CD14-positive monocyte (primary cell): ENCODE measurements around the gene LBP. TPM values are rescaled to one million over a fixed set of nuclear protein-coding genes. Genes with fewer than 3 reads are reported as not detected.
A peak's percentile ranks its signal among the peaks of the same experiment; 100 is the strongest.

Experiments used
- DNase-seq, 3 donors: peaks; one replicate each; pipeline ENCODE4 v3.0.0-alpha.2; 2011 to 2022
- H2AFZ ChIP-seq: 2 replicates; pipeline ENCODE4 v1.6.0; 2012; ENCODE audit warnings: mild to moderate bottlenecking, low read depth, low read length, inconsistent platforms; ENCODE audit not compliant: insufficient read depth, poor library complexity, severe bottlenecking
- H3K27ac ChIP-seq, 2 donors: 1 replicate in 1 of 2; 2 replicates in 1 of 2; pipeline ENCODE4 v1.5.1; 2012 to 2013; ENCODE audit warnings: low read length in 2 of 2, control low read depth in 1 of 2, inconsistent platforms in 1 of 2, low read depth in 1 of 2, mild to moderate bottlenecking in 1 of 2
- H3K27me3 ChIP-seq, 2 donors: one replicate each; pipeline versions ENCODE4 v1.6.0 to v1.6.1; 2011 to 2013; ENCODE audit warnings: low read length in 2 of 2; ENCODE audit not compliant: control insufficient read depth in 2 of 2, insufficient read depth in 2 of 2
- H3K36me3 ChIP-seq, 2 donors: replicated peaks in 1 of 2; 1 replicate in 1 of 2; 2 replicates in 1 of 2; pipeline versions ENCODE4 v1.5.1 to v1.6.1; 2012 to 2013; ENCODE audit warnings: low read length in 2 of 2, control low read depth in 1 of 2, inconsistent platforms in 1 of 2, mild to moderate bottlenecking in 1 of 2; ENCODE audit not compliant: insufficient read depth in 2 of 2, control insufficient read depth in 1 of 2
- H3K4me1 ChIP-seq, 2 donors: 1 replicate in 1 of 2; 2 replicates in 1 of 2; pipeline versions ENCODE4 v1.5.1 to v1.6.1; 2012 to 2013; ENCODE audit warnings: low read length in 2 of 2, control low read depth in 1 of 2, inconsistent platforms in 1 of 2, mild to moderate bottlenecking in 1 of 2, moderate library complexity in 1 of 2; ENCODE audit not compliant: insufficient read depth in 2 of 2, control insufficient read depth in 1 of 2
- H3K4me2 ChIP-seq: replicated peaks from 2 replicates; pipeline ENCODE3; 2012; ENCODE audit warnings: low read length, moderate library complexity, mild to moderate bottlenecking; ENCODE audit not compliant: poor library complexity, severe bottlenecking; ENCODE audit errors: extremely low read depth
- H3K4me3 ChIP-seq, 3 experiments: fragments of 200-600 bp in 1 of 3; sonication (generic) in 1 of 3; replicated peaks in 1 of 3; 1 replicate in 2 of 3; 2 replicates in 1 of 3; pipeline ENCODE4 v1.5.1; 2011 to 2013; ENCODE audit warnings: low read length in 3 of 3, mild to moderate bottlenecking in 3 of 3, control low read depth in 2 of 3, low read depth in 2 of 3, inconsistent platforms in 1 of 3, moderate library complexity in 1 of 3
- H3K79me2 ChIP-seq: 2 replicates; pipeline ENCODE4 v1.6.0; 2012; ENCODE audit warnings: mild to moderate bottlenecking, control low read depth, inconsistent platforms, low read length, moderate library complexity; ENCODE audit not compliant: insufficient read depth
- H3K9ac ChIP-seq: 2 replicates; pipeline ENCODE4 v1.6.0; 2017; ENCODE audit warnings: low read length, mild to moderate bottlenecking; ENCODE audit not compliant: insufficient read depth, poor library complexity, severe bottlenecking
- H3K9me3 ChIP-seq, 2 donors: replicated peaks in 1 of 2; 1 replicate in 1 of 2; 2 replicates in 1 of 2; pipeline versions ENCODE4 v1.5.1 to v1.6.1; 2012 to 2013; ENCODE audit warnings: low read length in 2 of 2, control low read depth in 1 of 2; ENCODE audit not compliant: control insufficient read depth in 1 of 2, insufficient read depth in 1 of 2
- H4K20me1 ChIP-seq: 2 replicates; pipeline ENCODE4 v1.6.0; 2012; ENCODE audit warnings: mild to moderate bottlenecking, low read length, control low read depth, moderate library complexity; ENCODE audit not compliant: insufficient read depth
- H3K27ac Mint-ChIP-seq, 7 donors: one replicate each; pipeline ENCODE4 v1.8.0; 2020; ENCODE audit warnings: mild to moderate bottlenecking in 7 of 7, mixed read lengths in 7 of 7, moderate library complexity in 6 of 7, inconsistent platforms in 2 of 7
- H3K27me3 Mint-ChIP-seq, 3 donors: one replicate each; pipeline ENCODE4 v1.8.0; 2021 to 2022; ENCODE audit warnings: low read depth in 3 of 3, mild to moderate bottlenecking in 3 of 3, mixed read lengths in 3 of 3, moderate library complexity in 3 of 3, inconsistent platforms in 1 of 3
- H3K36me3 Mint-ChIP-seq, 2 donors: one replicate each; pipeline ENCODE4 v1.8.0; 2020; ENCODE audit warnings: mixed read lengths in 2 of 2, inconsistent platforms in 1 of 2, mild to moderate bottlenecking in 1 of 2
- H3K4me1 Mint-ChIP-seq: one replicate; pipeline ENCODE4 v1.8.0; 2020; ENCODE audit warnings: mild to moderate bottlenecking, mixed read lengths
- H3K4me3 Mint-ChIP-seq, 2 donors: one replicate each; pipeline ENCODE4 v1.8.0; 2020; ENCODE audit warnings: mild to moderate bottlenecking in 2 of 2, mixed read lengths in 2 of 2, moderate library complexity in 1 of 2
- H3K9me3 Mint-ChIP-seq, 7 donors: one replicate each; pipeline ENCODE4 v1.8.0; 2020 to 2022; ENCODE audit warnings: mixed read lengths in 7 of 7, mild to moderate bottlenecking in 6 of 7, moderate library complexity in 6 of 7, inconsistent platforms in 2 of 7
- whole genome bisulfite sequencing: methylation state at CpG from one replicate; pipeline ENCODE4 v1.1.5; 2013; ENCODE audit warnings: missing lambda C conversion rate; ENCODE audit not compliant: insufficient coverage; 5-methylcytosine and 5-hydroxymethylcytosine counted together
- intact Hi-C, 2 donors: fragments of 100-400 bp; cut with micrococcal nuclease; formaldehyde crosslinking; loops; one replicate each; pipeline versions ENCODE4 v1.15.0 to v1.15.1; 2023
- polyA plus RNA-seq, 3 donors: library from polyadenylated mRNA; depleted of rRNA in 1 of 3; unstranded in 2 of 3; stranded (reverse) in 1 of 3; fragments of 300-500 nt in 2 of 3; fragments of >200 nt in 1 of 3; fragmentation: Illumina TruSeq in 2 of 3; gene quantifications; 1 replicate in 2 of 3; 2 replicates in 1 of 3; pipeline ENCODE4 v1.2.3, GENCODE V29; 2012 to 2021
- TF ChIP-seq, protein P1 (sequence below): fragments of 200-600 bp; IDR thresholded peaks from one replicate; pipeline ENCODE4 v1.8.0; 2022; ENCODE audit warnings: antibody characterized with exemption, mild to moderate bottlenecking

Gene LBP
- polyA plus RNA-seq, 3 donors, result not detected

DNA sequence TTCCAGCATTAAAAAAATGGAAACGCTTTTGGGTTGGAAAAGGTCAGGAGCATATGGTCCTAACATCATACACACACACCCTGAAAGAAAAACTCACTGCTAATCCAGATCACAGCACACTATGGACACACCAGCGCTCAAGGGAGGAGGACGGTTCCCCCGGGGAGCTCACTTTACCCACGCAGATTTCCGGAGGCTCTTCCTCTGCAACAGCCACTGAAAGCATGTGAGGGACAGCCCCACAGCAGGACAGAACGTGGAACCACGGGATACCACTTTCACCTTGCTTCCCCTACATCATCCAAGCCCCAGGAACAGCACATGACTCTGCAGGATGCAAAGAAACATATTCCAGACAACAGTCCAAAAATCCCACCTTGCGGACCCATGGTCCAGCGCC lies 75.6 kb downstream of the LBP start:
- Histone ChIP-seq H3K9me3 (no peaks in the 10 kb centered on the region), H3K4me3 (no peak overlapping the region), H2AFZ (no peak overlapping the region), H3K4me1 (no peaks in the 10 kb centered on the region), H3K36me3 (peaks cover 91 to 97% of the 10 kb centered on the region in 2 donors), H4K20me1 (peaks cover 56% of the 10 kb centered on the region), H3K79me2 (peaks cover 34% of the 10 kb centered on the region), H3K9ac (no peak overlapping the region), H3K27ac (no peak overlapping the region), H3K4me2 (no peak overlapping the region), H3K27me3 (no peaks in the 10 kb centered on the region)
- Mint-ChIP-seq H3K9me3 (no peaks in the 10 kb centered on the region), H3K36me3 (peaks cover 84 to 95% of the 10 kb centered on the region in 2 donors), H3K27ac (peak overlapping the region in 1 of 7 donors; percentile 17), H3K4me3 (no peak overlapping the region), H3K27me3 (peaks cover 0 to 5% (median 0%) of the 10 kb centered on the region in 3 donors), H3K4me1 (no peaks in the 10 kb centered on the region)
- TF ChIP-seq, protein P1, sequence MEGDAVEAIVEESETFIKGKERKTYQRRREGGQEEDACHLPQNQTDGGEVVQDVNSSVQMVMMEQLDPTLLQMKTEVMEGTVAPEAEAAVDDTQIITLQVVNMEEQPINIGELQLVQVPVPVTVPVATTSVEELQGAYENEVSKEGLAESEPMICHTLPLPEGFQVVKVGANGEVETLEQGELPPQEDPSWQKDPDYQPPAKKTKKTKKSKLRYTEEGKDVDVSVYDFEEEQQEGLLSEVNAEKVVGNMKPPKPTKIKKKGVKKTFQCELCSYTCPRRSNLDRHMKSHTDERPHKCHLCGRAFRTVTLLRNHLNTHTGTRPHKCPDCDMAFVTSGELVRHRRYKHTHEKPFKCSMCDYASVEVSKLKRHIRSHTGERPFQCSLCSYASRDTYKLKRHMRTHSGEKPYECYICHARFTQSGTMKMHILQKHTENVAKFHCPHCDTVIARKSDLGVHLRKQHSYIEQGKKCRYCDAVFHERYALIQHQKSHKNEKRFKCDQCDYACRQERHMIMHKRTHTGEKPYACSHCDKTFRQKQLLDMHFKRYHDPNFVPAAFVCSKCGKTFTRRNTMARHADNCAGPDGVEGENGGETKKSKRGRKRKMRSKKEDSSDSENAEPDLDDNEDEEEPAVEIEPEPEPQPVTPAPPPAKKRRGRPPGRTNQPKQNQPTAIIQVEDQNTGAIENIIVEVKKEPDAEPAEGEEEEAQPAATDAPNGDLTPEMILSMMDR, result no peak
- intact Hi-C loops, result no loop called here
- no peak for DNase-seq
- WGBS, result 82% methylated on average over 9 of the region's 10 CpGs

DNA sequence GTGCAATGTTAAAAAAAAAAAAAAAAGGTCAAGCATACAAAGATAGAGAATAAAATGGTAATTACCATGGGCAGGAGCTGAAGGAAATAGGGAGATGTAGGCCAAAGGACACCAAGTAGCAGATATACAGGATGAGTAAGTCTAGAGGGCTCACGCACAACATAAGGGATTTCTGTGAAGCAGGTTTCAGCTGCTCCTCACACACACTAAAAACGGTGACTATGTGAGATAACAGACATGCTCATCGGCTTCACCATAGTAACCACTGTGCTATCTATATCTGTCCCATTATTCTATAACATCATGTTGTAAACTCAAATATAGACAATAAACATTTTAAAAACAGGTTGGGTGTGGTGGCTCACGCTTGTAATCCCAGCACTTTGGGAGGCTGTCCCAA lies 77.3 kb downstream of the LBP start:
- H3K27me3 Mint-ChIP-seq, result peaks cover 0 to 5% (median 0%) of the 10 kb centered on the region in 3 donors
- Histone ChIP-seq H3K9me3 (no peaks in the 10 kb centered on the region), H3K4me2 (no peak overlapping the region), H4K20me1 (peaks cover 72% of the 10 kb centered on the region), H3K79me2 (peaks cover 51% of the 10 kb centered on the region), H3K4me1 (no peaks in the 10 kb centered on the region), H3K4me3 (no peak overlapping the region), H3K36me3 (peaks cover 98 to 100% of the 10 kb centered on the region in 2 donors), H3K9ac (no peak overlapping the region), H2AFZ (no peak overlapping the region), H3K27me3 (no peaks in the 10 kb centered on the region), H3K27ac (no peak overlapping the region)
- H3K4me1 Mint-ChIP-seq, result no peaks in the 10 kb centered on the region
- TF ChIP-seq, protein P1, result no peak
- WGBS, result no CpG with 5 or more reads among the region's 4 CpGs
- peaks cover 93 to 100% of the 10 kb centered on the region in 2 donors for H3K36me3 Mint-ChIP-seq
- no peaks in the 10 kb centered on the region for H3K9me3 Mint-ChIP-seq
- no peak overlapping the region for H3K4me3 Mint-ChIP-seq
- no peak overlapping the region for H3K27ac Mint-ChIP-seq
- no peak for DNase-seq
- intact Hi-C loops, result no loop called here
